ENCODE measurements around the gene ADA.
"Not testable (repeated sequence)": the region's sequence is repeated elsewhere in the genome, so short reads cannot be mapped to it uniquely, and the experiment has no call there.

The ADA gene

GRCh38 chr20:44678242-44678641 is 26.7 kb upstream of the ADA start:
- no peak overlapping the region for H3K4me3 ChIP-seq (ENCODE audit: low read length, poor library complexity, severe bottlenecking)
- H4K20me1 ChIP-seq (ENCODE audit: insufficient read depth, low read length, poor library complexity, severe bottlenecking): no peaks in the 10 kb centered on the region
- H3K4me1 ChIP-seq (ENCODE audit: insufficient read depth, low read length, poor library complexity, severe bottlenecking): no peaks in the 10 kb centered on the region
- no peaks in the 10 kb centered on the region for H3F3A ChIP-seq (ENCODE audit: low read depth)
- H3K36me3 ChIP-seq (ENCODE audit: insufficient read depth, low read length): no peaks in the 10 kb centered on the region
- H3K4me2 ChIP-seq (ENCODE audit: low read depth, low read length, poor library complexity, severe bottlenecking): no peak overlapping the region
- TF ChIP-seq EZH2phosphoT487 (IDR thresholded peaks at IDR 0.05; ENCODE audit: borderline replicate concordance) (no peak), CTCF (conservative IDR thresholded peaks at IDR 0.05; ENCODE audit: low read length) (no peak)
- no peak overlapping the region; the same call in 1 of the 2 replicates for H2AFZ ChIP-seq (ENCODE audit: low read length)
- H3K27me3 ChIP-seq (ENCODE audit: insufficient read depth, low read length, poor library complexity, severe bottlenecking): no peaks in the 10 kb centered on the region
- H3K9me2 ChIP-seq (replicated peaks; ENCODE audit: low read depth, low read length): no peaks in the 10 kb centered on the region
- H3K9ac ChIP-seq (ENCODE audit: low read depth, low read length, poor library complexity, severe bottlenecking): peak overlapping the region; percentile 50
- no peaks in the 10 kb centered on the region for H3K9me3 ChIP-seq (ENCODE audit: insufficient read depth, low read depth, low read length)
- H3K79me2 ChIP-seq (ENCODE audit: insufficient read depth, low read length): no peaks in the 10 kb centered on the region

GRCh38 chr20:44672318-44672902 is 20.9 kb upstream of the ADA start:
- peak overlapping the region; percentile 71 for H3K4me2 ChIP-seq (ENCODE audit: low read depth, low read length, poor library complexity, severe bottlenecking)
- peak overlapping the region; percentile 71 for H3K9ac ChIP-seq (ENCODE audit: low read depth, low read length, poor library complexity, severe bottlenecking)
- H3F3A ChIP-seq (ENCODE audit: low read depth); H2AFZ ChIP-seq (ENCODE audit: low read length); H3K9me2 ChIP-seq (replicated peaks; ENCODE audit: low read depth, low read length); H3K27me3 ChIP-seq (ENCODE audit: insufficient read depth, low read length, poor library complexity, severe bottlenecking); H3K9me3 ChIP-seq (ENCODE audit: insufficient read depth, low read depth, low read length); H3K4me3 ChIP-seq (ENCODE audit: low read length, poor library complexity, severe bottlenecking); H3K36me3 ChIP-seq (ENCODE audit: insufficient read depth, low read length); H4K20me1 ChIP-seq (ENCODE audit: insufficient read depth, low read length, poor library complexity, severe bottlenecking); H3K79me2 ChIP-seq (ENCODE audit: insufficient read depth, low read length): not testable (repeated sequence)
- peaks cover 22% of the 10 kb centered on the region for H3K4me1 ChIP-seq (ENCODE audit: insufficient read depth, low read length, poor library complexity, severe bottlenecking)

DNA sequence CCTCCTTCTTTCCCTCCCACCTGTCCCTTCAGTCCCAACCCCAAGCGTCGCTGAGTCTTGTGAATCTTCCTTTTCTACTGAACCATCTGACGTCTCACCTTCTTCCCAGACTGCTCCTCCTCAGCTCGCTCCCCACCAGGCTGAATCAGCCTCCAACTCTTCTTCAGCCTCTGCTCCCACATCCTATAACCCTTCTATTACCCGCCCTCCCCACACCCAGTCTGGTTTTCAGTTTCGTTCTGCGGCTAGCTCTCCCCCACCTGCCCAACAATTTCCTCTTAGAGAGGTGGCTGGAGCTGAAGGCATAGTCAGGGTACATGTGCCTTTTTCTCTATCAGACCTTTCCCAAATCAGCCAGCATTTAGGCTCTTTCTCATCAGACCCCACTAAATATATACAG is 20.0 kb upstream of the ADA start:
- Histone ChIP-seq H2AFZ (ENCODE audit: low read length) (0 out of 2 replicates have a peak overlapping the region, but pooled peaks have one; percentile 27), H3K4me1 (ENCODE audit: insufficient read depth, low read length, poor library complexity, severe bottlenecking) (peaks cover 22% of the 10 kb centered on the region), H3K9ac (ENCODE audit: low read depth, low read length, poor library complexity, severe bottlenecking) (peak overlapping the region; percentile 71), H3K4me3 (ENCODE audit: low read length, poor library complexity, severe bottlenecking) (peak overlapping the region; percentile 72), H3K4me2 (ENCODE audit: low read depth, low read length, poor library complexity, severe bottlenecking) (peak overlapping the region; percentile 71)
- H3F3A ChIP-seq (ENCODE audit: low read depth); H4K20me1 ChIP-seq (ENCODE audit: insufficient read depth, low read length, poor library complexity, severe bottlenecking); H3K79me2 ChIP-seq (ENCODE audit: insufficient read depth, low read length); H3K9me3 ChIP-seq (ENCODE audit: insufficient read depth, low read depth, low read length); H3K9me2 ChIP-seq (replicated peaks; ENCODE audit: low read depth, low read length); H3K27me3 ChIP-seq (ENCODE audit: insufficient read depth, low read length, poor library complexity, severe bottlenecking); H3K36me3 ChIP-seq (ENCODE audit: insufficient read depth, low read length): not testable (repeated sequence)

- Histone ChIP-seq H3K4me1 (ENCODE audit: insufficient read depth, low read length, poor library complexity, severe bottlenecking) (peaks cover 22% of the 10 kb centered on the region), H3K9ac (ENCODE audit: low read depth, low read length, poor library complexity, severe bottlenecking) (peak overlapping the region; percentile 71), H3K4me3 (ENCODE audit: low read length, poor library complexity, severe bottlenecking) (peak overlapping the region; percentile 72), H3K4me2 (ENCODE audit: low read depth, low read length, poor library complexity, severe bottlenecking) (peak overlapping the region; percentile 71)
- not testable (repeated sequence) for H2AFZ ChIP-seq (ENCODE audit: low read length); H3K9me2 ChIP-seq (replicated peaks; ENCODE audit: low read depth, low read length); H3K9me3 ChIP-seq (ENCODE audit: insufficient read depth, low read depth, low read length); H3F3A ChIP-seq (ENCODE audit: low read depth); H3K36me3 ChIP-seq (ENCODE audit: insufficient read depth, low read length); H3K79me2 ChIP-seq (ENCODE audit: insufficient read depth, low read length); H4K20me1 ChIP-seq (ENCODE audit: insufficient read depth, low read length, poor library complexity, severe bottlenecking); H3K27me3 ChIP-seq (ENCODE audit: insufficient read depth, low read length, poor library complexity, severe bottlenecking)
Measured at GRCh38 chr20:44670851-44671250, 19.4 kb upstream of the ADA start.
